Activated CD8-positive, alpha-beta memory T cell treated with anti-CD3 and anti-CD28 coated beads for 48 hours (primary cell): ENCODE results near the gene LDLRAD4.

Source experiments
- DNase-seq, 3 experiments: peaks; one replicate each; pipeline ENCODE4 v3.0.0-alpha.2; 2020; ENCODE audit warnings: low read depth in 2 of 3, low spot score in 2 of 3

Gene LDLRAD4

DNA sequence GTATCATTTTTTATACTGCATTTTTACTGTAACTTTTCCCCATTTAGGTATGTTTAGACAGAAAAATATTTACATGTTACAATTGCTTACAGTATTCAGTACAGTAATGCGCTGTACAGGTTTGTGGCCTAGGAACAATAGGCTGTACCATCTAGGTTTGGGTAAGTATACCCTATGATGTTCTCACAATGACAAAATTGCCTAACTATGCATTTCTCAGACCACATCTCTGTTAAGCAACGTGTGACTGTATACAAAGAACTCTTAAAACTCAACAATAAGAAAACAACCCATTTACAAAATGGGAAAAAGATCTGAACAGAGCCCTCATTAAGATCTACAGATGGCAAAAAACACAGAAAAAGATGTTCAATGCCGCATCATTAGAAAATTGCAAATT lies 478.4 kb downstream of the LDLRAD4 start:
- DNase-seq: no peak

DNA sequence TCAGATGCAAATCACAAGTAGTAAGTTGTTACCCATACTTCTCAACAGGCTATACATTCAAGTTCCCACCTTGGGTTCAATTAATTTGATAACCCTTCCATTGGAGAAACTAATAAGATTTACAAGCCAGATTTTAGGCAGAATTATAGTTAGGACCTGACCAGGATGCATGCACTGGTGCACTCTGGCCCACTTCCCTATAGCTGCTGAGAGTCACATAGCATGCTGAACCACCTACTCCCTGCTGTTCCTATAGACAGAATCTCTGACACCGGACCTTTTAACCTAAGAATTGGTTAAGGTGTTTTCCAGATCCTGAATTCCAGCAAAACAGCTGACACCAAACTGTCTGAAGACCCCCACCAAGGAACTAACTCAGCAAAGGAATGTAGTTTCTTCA lies 481.6 kb downstream of the LDLRAD4 start:
- DNase-seq: no peak
